OCI-LY3 (cell line): Measurements from ENCODE around the gene CCBE1.

Source experiments
- H2AFZ ChIP-seq: fragments of 200-600, 300-600 bp; shearing (Covaris generic); 2 replicates; pipeline ENCODE4 v1.6.0; 2014; ENCODE audit warnings: antibody characterized with exemption, low read depth, low read length
- H3K27ac ChIP-seq: fragments of 200-600, 300-600 bp; sonication (generic); 2 replicates; pipeline ENCODE4 v1.5.1; 2014; ENCODE audit warnings: mild to moderate bottlenecking, low read length, moderate library complexity, mixed read lengths
- H3K27me3 ChIP-seq: fragments of 200-600, 300-600 bp; sonication (generic); 2 replicates; pipeline ENCODE4 v1.6.1; 2014; ENCODE audit warnings: low read depth, low read length, mixed read lengths
- H3K36me3 ChIP-seq: fragments of 200-600, 300-600 bp; sonication (generic); replicated peaks from 2 replicates; pipeline ENCODE3; 2014; ENCODE audit warnings: low read depth, low read length, mixed read lengths
- H3K4me1 ChIP-seq: fragments of 300-600, 200-600 bp; sonication (generic); 2 replicates; pipeline ENCODE4 v1.6.1; 2014; ENCODE audit warnings: low read length, mixed read lengths
- H3K4me2 ChIP-seq: fragments of 200-600, 300-600 bp; sonication (generic); 2 replicates; pipeline ENCODE4 v1.6.1; 2014; ENCODE audit warnings: low read length, mixed read lengths
- H3K4me3 ChIP-seq: fragments of 300-600, 200-600 bp; sonication (generic); 2 replicates; pipeline ENCODE4 v1.5.1; 2014; ENCODE audit warnings: antibody characterized with exemption, mild to moderate bottlenecking, low read length, moderate library complexity
- H3K79me2 ChIP-seq: fragments of 300-600, 200-600 bp; shearing (Covaris generic); 2 replicates; pipeline ENCODE4 v1.6.1; 2014; ENCODE audit warnings: mild to moderate bottlenecking, low read length, mixed read lengths
- H3K9ac ChIP-seq: fragments of 300-600, 200-600 bp; shearing (Covaris generic); 2 replicates; pipeline ENCODE4 v1.6.0; 2014; ENCODE audit warnings: mild to moderate bottlenecking, low read length, moderate library complexity
- H3K9me3 ChIP-seq: fragments of 200-600, 300-600 bp; shearing (Covaris generic); 2 replicates; pipeline ENCODE4 v1.6.1; 2014; ENCODE audit warnings: low read length, mixed read lengths; ENCODE audit not compliant: insufficient read depth
- H4K20me1 ChIP-seq: fragments of 200-600, 300-600 bp; sonication (generic); 2 replicates; pipeline ENCODE4 v1.6.1; 2016; ENCODE audit warnings: low read length, mixed read lengths; ENCODE audit not compliant: insufficient read depth
- CTCF ChIP-seq: fragments of 200-600, 300-600 bp; sonication (generic); IDR thresholded peaks from 2 replicates; pipeline ENCODE4 v1.5.1; 2014; ENCODE audit warnings: antibody characterized with exemption, low read length, low read depth
- EZH2phosphoT487 ChIP-seq: fragments of 200-600 bp; shearing (Covaris generic); IDR thresholded peaks from 2 replicates; pipeline ENCODE4 v1.6.1; 2018; ENCODE audit warnings: antibody characterized with exemption, mixed run types, low read depth

Gene CCBE1

GRCh38 chr18:59431131-59431530 is 266.1 kb downstream of the CCBE1 start:
- no peak overlapping the region for H2AFZ ChIP-seq
- no peaks in the 10 kb centered on the region for H3K79me2 ChIP-seq
- H3K9ac ChIP-seq, result no peak overlapping the region
- H4K20me1 ChIP-seq, result no peaks in the 10 kb centered on the region
- H3K4me3 ChIP-seq, result no peak overlapping the region
- TF ChIP-seq CTCF (no peak), EZH2phosphoT487 (no peak)
- no peak overlapping the region for H3K27ac ChIP-seq
- no peak overlapping the region for H3K4me2 ChIP-seq
- H3K36me3 ChIP-seq, result no peaks in the 10 kb centered on the region
- H3K9me3 ChIP-seq, result no peaks in the 10 kb centered on the region
- peaks cover 5% of the 10 kb centered on the region for H3K4me1 ChIP-seq
- H3K27me3 ChIP-seq, result peaks cover 19% of the 10 kb centered on the region

GRCh38 chr18:59429608-59430007 is 267.6 kb downstream of the CCBE1 start:
- Histone ChIP-seq H2AFZ (no peak overlapping the region), H3K9me3 (no peaks in the 10 kb centered on the region), H3K4me2 (no peak overlapping the region), H3K27me3 (peaks cover 10% of the 10 kb centered on the region), H3K4me3 (no peak overlapping the region), H3K27ac (no peak overlapping the region), H4K20me1 (no peaks in the 10 kb centered on the region), H3K36me3 (no peaks in the 10 kb centered on the region), H3K79me2 (no peaks in the 10 kb centered on the region), H3K9ac (no peak overlapping the region), H3K4me1 (peaks cover 5% of the 10 kb centered on the region)
- TF ChIP-seq CTCF, result no peak
- TF ChIP-seq EZH2phosphoT487, result no peak

GRCh38 chr18:59428018-59428417 is 269.2 kb downstream of the CCBE1 start:
- H3K36me3 ChIP-seq, result no peaks in the 10 kb centered on the region
- H3K9me3 ChIP-seq, result no peaks in the 10 kb centered on the region
- H3K4me3 ChIP-seq, result no peak overlapping the region
- no peak overlapping the region for H3K9ac ChIP-seq
- no peak overlapping the region for H2AFZ ChIP-seq
- H3K79me2 ChIP-seq, result no peaks in the 10 kb centered on the region
- no peaks in the 10 kb centered on the region for H4K20me1 ChIP-seq
- no peak overlapping the region for H3K27ac ChIP-seq
- H3K4me1 ChIP-seq, result peaks cover 5% of the 10 kb centered on the region
- H3K4me2 ChIP-seq, result no peak overlapping the region
- H3K27me3 ChIP-seq, result peaks cover 16% of the 10 kb centered on the region
- no peak for TF ChIP-seq CTCF
- TF ChIP-seq EZH2phosphoT487, result no peak

GRCh38 chr18:59426855-59427254 is 270.4 kb downstream of the CCBE1 start:
- Histone ChIP-seq H3K4me2 (no peak overlapping the region), H3K27ac (no peak overlapping the region), H3K4me1 (peaks cover 5% of the 10 kb centered on the region), H3K9ac (no peak overlapping the region), H3K27me3 (peaks cover 28% of the 10 kb centered on the region), H3K36me3 (no peaks in the 10 kb centered on the region), H2AFZ (no peak overlapping the region), H4K20me1 (no peaks in the 10 kb centered on the region), H3K4me3 (no peak overlapping the region), H3K79me2 (no peaks in the 10 kb centered on the region), H3K9me3 (no peaks in the 10 kb centered on the region)
- TF ChIP-seq CTCF (no peak), EZH2phosphoT487 (no peak)
